Stomach (tissue), 9 donors: ENCODE results near the gene ESR2. TPM values are rescaled to one million over a fixed set of nuclear protein-coding genes. Genes with fewer than 3 reads are reported as not detected.

Source experiments
- DNase-seq, 2 donors: peaks; one replicate each; pipeline versions ENCODE4 v3.0.0 to v3.0.0-alpha.2; 2013 to 2019
- H3K27ac ChIP-seq, 5 donors: fragments of 200-600 bp in 4 of 5; sonication (generic) in 4 of 5; one replicate each; pipeline ENCODE4 v1.5.1; 2013 to 2019; ENCODE audit warnings: mild to moderate bottlenecking in 1 of 5, moderate library complexity in 1 of 5
- H3K27me3 ChIP-seq, 3 donors: fragments of 200-600 bp; sonication (generic); one replicate each; pipeline ENCODE4 v1.5.1; 2017 to 2019; ENCODE audit warnings: mixed run types in 1 of 3
- H3K36me3 ChIP-seq, 4 donors: fragments of 200-600 bp; sonication (generic); 1 replicate in 3 of 4; 2 replicates in 1 of 4; pipeline ENCODE4 v1.5.1; 2016 to 2019
- H3K4me1 ChIP-seq, 4 donors: fragments of 200-600 bp; sonication (generic); one replicate each; pipeline ENCODE4 v1.5.1; 2016 to 2019
- H3K4me3 ChIP-seq, 4 donors: fragments of 200-600 bp; sonication (generic) in 3 of 4; one replicate each; pipeline ENCODE4 v1.5.1; 2016 to 2019; ENCODE audit warnings: mild to moderate bottlenecking in 1 of 4
- H3K9me3 ChIP-seq, 4 donors: fragments of 200-600 bp; sonication (generic); one replicate each; pipeline ENCODE4 v1.5.1; 2016 to 2019
- CTCF ChIP-seq, 7 experiments: fragments of 450-650 bp in 4 of 7; fragments of 200-600 bp in 3 of 7; sonication (generic) in 3 of 7; IDR thresholded peaks; one replicate each; pipeline ENCODE4 v1.5.1; 2016 to 2019; ENCODE audit warnings: antibody characterized with exemption in 7 of 7, control low read depth in 2 of 7, mild to moderate bottlenecking in 1 of 7
- EP300 ChIP-seq: sonication (generic); formaldehyde crosslinking; IDR thresholded peaks from one replicate; pipeline ENCODE4 v1.6.1; 2017; ENCODE audit warnings: antibody characterized with exemption
- POLR2A ChIP-seq, 4 donors: fragments of 450-650 bp; IDR thresholded peaks; one replicate each; pipeline ENCODE4 v1.6.1; 2016; ENCODE audit warnings: antibody characterized with exemption in 4 of 4, control low read depth in 2 of 4, mild to moderate bottlenecking in 1 of 4, moderate library complexity in 1 of 4
- POLR2AphosphoS5 ChIP-seq, 3 donors: sonication (generic); formaldehyde crosslinking; IDR thresholded peaks; one replicate each; pipeline ENCODE4 v1.6.1; 2016; ENCODE audit warnings: antibody characterized with exemption in 3 of 3
- WGBS, 5 donors: extraction: QIAGEN DNeasy Blood & Tissue Kit in 3 of 5; methylation state at CpG; one replicate each; pipeline versions ENCODE4 v1.1.5 to v1.1.7; 2013 to 2018; 5-methylcytosine and 5-hydroxymethylcytosine counted together
- intact Hi-C: fragments of 100-400 bp; cut with DNase I; formaldehyde crosslinking; loops from one replicate; pipeline ENCODE4 v1.15.1; 2023; ENCODE audit warnings: low total_unique reads
- polyA plus RNA-seq, 3 donors: library from polyadenylated mRNA; stranded (reverse); fragments of 200-250 nt; gene quantifications; one replicate each; pipeline ENCODE4 v1.2.3, GENCODE V29; 2013
- total RNA-seq, 5 donors: library from RNA; depleted of rRNA; stranded (reverse); fragments of >200 nt; gene quantifications; one replicate each; pipeline versions ENCODE4 v1.1.0 to v1.2.3, GENCODE V29; 2014 to 2016
- donor health status: healthy with polysubstance abuse.
- donor health status: Bipolar disorder and iron deficiency.
- donor health status: healthy.

ESR2 gene
- total and polyA plus RNA-seq, 8 donors = 0.08 to 1.3 (median 0.58) TPM; not detected in 5

- no peaks in the 10 kb centered on the region for H3K4me1 ChIP-seq
- TF ChIP-seq POLR2AphosphoS5 (IDR thresholded peaks at IDR 0.05) = no peak
- TF ChIP-seq CTCF (IDR thresholded peaks at IDR 0.05) = peak in 1 of 7 experiments; percentile 21
- H3K27ac ChIP-seq = no peak overlapping the region
- H3K36me3 ChIP-seq = peaks cover 12 to 100% (median 92%) of the 10 kb centered on the region in 4 donors
- DNase-seq = peak in 1 of 2 donors; percentile 34
- no peaks in the 10 kb centered on the region for H3K9me3 ChIP-seq
- no peak overlapping the region for H3K4me3 ChIP-seq
- intact Hi-C loops = no loop called here
- WGBS, 5 donors = 73 to 83% (median 80%) methylated on average over 9 of the region's 9 CpGs
- no peaks in the 10 kb centered on the region for H3K27me3 ChIP-seq
These were observed 156.4 kb downstream of the ESR2 start for GRCh38 chr14:64137657-64138290.

GRCh38 chr14:64126548-64126947 lies 167.6 kb downstream of the ESR2 start:
- Histone ChIP-seq H3K9me3 (no peaks in the 10 kb centered on the region), H3K4me1 (peaks cover 0 to 5% (median 0%) of the 10 kb centered on the region in 4 donors), H3K36me3 (peaks cover 34 to 100% (median 99%) of the 10 kb centered on the region in 4 donors), H3K27ac (no peak overlapping the region), H3K27me3 (no peaks in the 10 kb centered on the region), H3K4me3 (no peak overlapping the region)
- intact Hi-C loops = no loop called here
- no peak for DNase-seq
- TF ChIP-seq CTCF (IDR thresholded peaks at IDR 0.05) = no peak
- TF ChIP-seq POLR2A (IDR thresholded peaks at IDR 0.05) = no peak
- TF ChIP-seq EP300 = no peak
- TF ChIP-seq POLR2AphosphoS5 (IDR thresholded peaks at IDR 0.05) = no peak
- WGBS, 5 donors = 93 to 96% (median 95%) methylated on average over 6 of the region's 6 CpGs

GRCh38 chr14:64125270-64125669 lies 168.9 kb downstream of the ESR2 start:
- no peak for DNase-seq
- intact Hi-C loops = no loop called here
- Histone ChIP-seq H3K36me3 (peaks cover 34 to 100% (median 98%) of the 10 kb centered on the region in 4 donors), H3K4me3 (no peak overlapping the region), H3K4me1 (peaks cover 0 to 5% (median 0%) of the 10 kb centered on the region in 4 donors), H3K27ac (no peak overlapping the region), H3K27me3 (no peaks in the 10 kb centered on the region), H3K9me3 (no peaks in the 10 kb centered on the region)
- TF ChIP-seq POLR2A (IDR thresholded peaks at IDR 0.05) (no peak), EP300 (no peak), POLR2AphosphoS5 (IDR thresholded peaks at IDR 0.05) (no peak), CTCF (IDR thresholded peaks at IDR 0.05) (no peak)
- 89 to 98% (median 91%) methylated on average over 2 of the region's 2 CpGs for WGBS, 5 donors

GRCh38 chr14:64123241-64123822 lies 170.8 kb downstream of the ESR2 start:
- Histone ChIP-seq H3K4me1 (peaks cover 0 to 14% (median 0%) of the 10 kb centered on the region in 4 donors), H3K27me3 (no peaks in the 10 kb centered on the region), H3K36me3 (peaks cover 34 to 96% (median 92%) of the 10 kb centered on the region in 4 donors), H3K27ac (no peak overlapping the region), H3K4me3 (no peak overlapping the region), H3K9me3 (no peaks in the 10 kb centered on the region)
- WGBS, 5 donors = 89 to 96% (median 92%) methylated on average over 5 of the region's 5 CpGs
- intact Hi-C loops = no loop called here
- no peak for DNase-seq
- TF ChIP-seq CTCF (IDR thresholded peaks at IDR 0.05) (no peak), EP300 (no peak), POLR2A (IDR thresholded peaks at IDR 0.05) (no peak), POLR2AphosphoS5 (IDR thresholded peaks at IDR 0.05) (no peak)
